HG03520 (cell line): ENCODE measurements around the gene FAM174C.

Experiments
- ATAC-seq: cut with Tn5 transposase; IDR thresholded peaks from one replicate; pipeline ENCODE4 v1.9.1; 2021; ENCODE audit warnings: mild to moderate bottlenecking, moderate library complexity; ENCODE audit not compliant: unreplicated experiment

The FAM174C gene

GRCh38 chr19:1275260-1275975 is at the start of gene FAM174C:
Gene FAM174C (plus strand): TSS chr19:1275530. CDS start chr19:1275550, 20 bp downstream.
- ATAC-seq: peak; percentile 66

- ATAC-seq: no peak
These were observed 49.2 kb upstream of the FAM174C start for GRCh38 chr19:1226227-1226518.

GRCh38 chr19:1226522-1227303 is 48.6 kb upstream of the FAM174C start:
- ATAC-seq: no peak

GRCh38 chr19:1227304-1228054 is 47.9 kb upstream of the FAM174C start:
- no peak for ATAC-seq

- ATAC-seq: no peak
These were observed 47.0 kb upstream of the FAM174C start for GRCh38 chr19:1228161-1228957.

GRCh38 chr19:1229056-1229923 is 46.0 kb upstream of the FAM174C start:
- no peak for ATAC-seq

GRCh38 chr19:1229924-1230782 is 45.2 kb upstream of the FAM174C start:
- no peak for ATAC-seq

GRCh38 chr19:1230783-1231489 is 44.4 kb upstream of the FAM174C start:
- no peak for ATAC-seq

GRCh38 chr19:1231729-1232637 is 43.3 kb upstream of the FAM174C start:
- ATAC-seq: no peak

- ATAC-seq: no peak
These were observed 42.7 kb upstream of the FAM174C start for GRCh38 chr19:1232652-1233072.

GRCh38 chr19:1233115-1233667 is 42.1 kb upstream of the FAM174C start:
- ATAC-seq: no peak

- ATAC-seq: no peak
These were observed 41.0 kb upstream of the FAM174C start for GRCh38 chr19:1234051-1234954.

GRCh38 chr19:1234955-1235380 is 40.4 kb upstream of the FAM174C start:
- ATAC-seq: no peak

GRCh38 chr19:1235625-1236538 is 39.4 kb upstream of the FAM174C start:
- no peak for ATAC-seq

- ATAC-seq: no peak
These were observed 38.8 kb upstream of the FAM174C start for GRCh38 chr19:1236576-1236975.
